Activated CD4-positive, alpha-beta T cell treated with anti-CD3 and anti-CD28 coated beads, Interleukin-2, amount 10 ng/mL, durations not matched to agents 24 days and 14 days (primary cell): ENCODE measurements around the gene ALG2. TPM values are rescaled to one million over a fixed set of nuclear protein-coding genes. Genes with fewer than 3 reads are reported as not detected.

Source experiments
- DNase-seq: peaks from one replicate; pipeline ENCODE4 v3.0.0; 2022
- H3K27ac Mint-ChIP-seq: one replicate; pipeline ENCODE4 v1.8.0; 2022; ENCODE audit warnings: mild to moderate bottlenecking, mixed read lengths
- H3K27me3 Mint-ChIP-seq: one replicate; pipeline ENCODE4 v1.8.0; 2022; ENCODE audit warnings: mixed read lengths
- H3K36me3 Mint-ChIP-seq: one replicate; pipeline ENCODE4 v1.8.0; 2022; ENCODE audit warnings: low read depth, mild to moderate bottlenecking, mixed read lengths
- H3K4me1 Mint-ChIP-seq: one replicate; pipeline ENCODE4 v1.8.0; 2021; ENCODE audit warnings: mixed read lengths
- H3K4me3 Mint-ChIP-seq: one replicate; pipeline ENCODE4 v1.8.0; 2022; ENCODE audit warnings: mild to moderate bottlenecking, moderate library complexity, mixed read lengths
- H3K9me3 Mint-ChIP-seq: one replicate; pipeline ENCODE4 v1.8.0; 2021; ENCODE audit warnings: mixed read lengths
- intact Hi-C: fragments of 100-400 bp; cut with micrococcal nuclease; formaldehyde crosslinking; loops from one replicate; pipeline ENCODE4 v1.15.1; 2023
- total RNA-seq: library from RNA; stranded (reverse); gene quantifications from 2 replicates; pipeline ENCODE4 v1.2.3, GENCODE V29; 2022

ALG2 gene
- total RNA-seq, 1 donor from 2014 or later: 29.2 TPM

DNA sequence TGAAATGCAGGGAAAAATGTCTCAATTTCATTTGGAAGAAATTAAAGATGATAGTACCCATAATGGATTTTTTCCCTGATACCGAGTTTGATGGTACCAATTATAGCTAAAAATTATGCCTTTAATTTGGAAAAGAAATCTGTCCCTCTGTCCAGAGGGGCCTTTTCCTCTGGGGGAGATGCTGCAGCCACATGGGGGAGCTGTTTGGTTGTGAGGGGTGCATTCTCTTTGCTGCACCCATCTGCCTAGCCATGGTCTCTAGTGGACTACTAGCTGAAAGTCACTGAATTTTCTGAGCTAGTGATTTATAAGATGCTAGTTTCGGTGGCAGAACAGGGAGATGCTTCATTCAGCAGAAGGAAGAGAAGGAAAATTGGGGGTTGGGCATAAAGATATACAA is 10.0 kb upstream of the ALG2 start:
- Mint-ChIP-seq H3K9me3 (no peaks in the 10 kb centered on the region), H3K27me3 (no peaks in the 10 kb centered on the region), H3K4me3 (no peak overlapping the region), H3K4me1 (peaks cover 19% of the 10 kb centered on the region), H3K27ac (no peak overlapping the region), H3K36me3 (peaks cover 42% of the 10 kb centered on the region)
- intact Hi-C loops: loop anchor here (5.0 kb wide), 1 partner anchor 36 kb away; no protein-coding TSS in a partner anchor
- DNase-seq: peak; percentile 78

DNA sequence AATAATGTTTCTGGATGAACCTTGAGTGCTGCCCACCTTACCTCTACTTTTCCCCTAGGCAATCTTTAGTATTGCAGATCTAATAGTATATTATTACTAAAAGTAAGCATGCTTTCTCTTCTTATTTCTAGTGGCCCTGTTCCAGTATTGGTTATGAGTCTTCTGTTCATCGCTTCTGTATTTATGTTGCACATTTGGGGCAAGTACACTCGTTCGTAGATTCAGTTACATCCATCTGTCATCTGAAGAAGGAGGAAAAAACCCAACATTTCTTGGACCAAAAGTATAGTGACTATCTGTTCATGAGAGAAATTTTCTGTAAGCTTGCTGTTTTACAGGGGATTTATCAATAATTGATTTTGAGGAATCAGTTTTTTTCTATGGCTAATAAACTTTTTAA is 8.5 kb upstream of the ALG2 start:
- no peaks in the 10 kb centered on the region for H3K27me3 Mint-ChIP-seq
- H3K4me1 Mint-ChIP-seq: peaks cover 15% of the 10 kb centered on the region
- H3K36me3 Mint-ChIP-seq: peaks cover 48% of the 10 kb centered on the region
- H3K4me3 Mint-ChIP-seq: no peak overlapping the region
- no peaks in the 10 kb centered on the region for H3K9me3 Mint-ChIP-seq
- H3K27ac Mint-ChIP-seq: no peak overlapping the region
- DNase-seq: no peak
- intact Hi-C loops: loop anchor here (5.0 kb wide), 1 partner anchor 37 kb away; no protein-coding TSS in a partner anchor

- no peaks in the 10 kb centered on the region for H3K27me3 Mint-ChIP-seq
- H3K9me3 Mint-ChIP-seq: no peaks in the 10 kb centered on the region
- H3K4me3 Mint-ChIP-seq: no peak overlapping the region
- no peak overlapping the region for H3K27ac Mint-ChIP-seq
- peaks cover 55% of the 10 kb centered on the region for H3K36me3 Mint-ChIP-seq
- peaks cover 30% of the 10 kb centered on the region for H3K4me1 Mint-ChIP-seq
- DNase-seq: no peak
- intact Hi-C loops: no loop called here
Observed at GRCh38 chr9:99226054-99226453, 4.3 kb upstream of the ALG2 start.

DNA sequence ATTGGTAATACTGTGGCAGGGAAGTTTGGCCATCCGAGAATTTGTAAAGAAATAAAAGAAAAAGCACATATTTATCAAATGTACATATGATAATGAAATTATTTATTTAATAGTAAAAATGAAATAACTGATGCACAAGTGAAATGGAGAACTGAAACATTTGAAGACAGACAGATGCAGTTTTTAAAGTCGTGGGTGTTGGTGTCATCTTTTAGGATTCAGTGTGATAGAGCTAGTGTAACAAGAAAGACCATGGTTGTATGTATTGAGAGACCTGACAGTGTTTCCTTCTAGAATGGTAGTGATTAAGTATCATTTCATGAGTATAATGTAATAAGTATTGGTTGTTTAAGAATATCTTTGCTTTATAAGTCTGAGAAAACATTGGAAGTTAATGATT is 2.7 kb upstream of the ALG2 start:
- no peaks in the 10 kb centered on the region for H3K27me3 Mint-ChIP-seq
- H3K4me1 Mint-ChIP-seq: peaks cover 43% of the 10 kb centered on the region
- H3K4me3 Mint-ChIP-seq: peak overlapping the region; percentile 97
- DNase-seq: no peak
- no peaks in the 10 kb centered on the region for H3K9me3 Mint-ChIP-seq
- no peak overlapping the region for H3K27ac Mint-ChIP-seq
- peaks cover 53% of the 10 kb centered on the region for H3K36me3 Mint-ChIP-seq
- intact Hi-C loops: loop anchor here (5.0 kb wide), 3 partner anchors 117 to 1128 kb away; partner anchors contain the start of genes ERP44, INVS, TEX10 and TGFBR1

- H3K4me3 Mint-ChIP-seq: peak overlapping the region; percentile 97
- H3K9me3 Mint-ChIP-seq: no peaks in the 10 kb centered on the region
- H3K36me3 Mint-ChIP-seq: peaks cover 54% of the 10 kb centered on the region
- no peaks in the 10 kb centered on the region for H3K27me3 Mint-ChIP-seq
- peak overlapping the region; percentile 99 for H3K27ac Mint-ChIP-seq
- intact Hi-C loops: loop anchor here (1.0 to 5.0 kb wide), 5 partner anchors 32 to 1130 kb away; partner anchors contain the start of genes ERP44, INVS, TEX10 and TGFBR1
- DNase-seq: no peak
- H3K4me1 Mint-ChIP-seq: peaks cover 47% of the 10 kb centered on the region
Observed at GRCh38 chr9:99222416-99223270, 901 bp upstream of the ALG2 start.

DNA sequence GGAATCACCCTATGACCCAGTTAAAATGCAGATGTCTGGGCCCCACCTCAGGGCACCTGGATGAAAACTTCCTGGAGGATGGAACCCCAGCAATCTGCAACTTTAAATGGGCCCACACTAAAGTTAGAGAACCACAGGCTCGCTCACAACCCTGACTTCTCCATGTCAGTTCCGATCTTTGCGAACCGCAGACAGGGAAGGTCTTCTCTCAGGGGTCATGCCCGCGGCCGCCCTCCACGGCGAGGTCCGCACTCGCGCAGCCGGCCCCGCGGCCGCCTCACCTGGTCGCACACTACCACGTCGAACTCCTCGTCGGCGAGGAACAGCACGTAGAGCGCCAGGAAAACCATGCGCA is 499 bp downstream of the ALG2 start:
- Mint-ChIP-seq H3K9me3 (no peaks in the 10 kb centered on the region), H3K36me3 (peaks cover 59% of the 10 kb centered on the region), H3K27ac (peak overlapping the region; percentile 84), H3K4me1 (peaks cover 53% of the 10 kb centered on the region), H3K4me3 (peak overlapping the region; percentile 97), H3K27me3 (no peaks in the 10 kb centered on the region)
- no peak for DNase-seq
- intact Hi-C loops: loop anchor here (1.0 to 5.0 kb wide), 4 partner anchors 37 to 1131 kb away; partner anchors contain the start of genes ERP44, INVS, TEX10 and TGFBR1

- no peaks in the 10 kb centered on the region for H3K9me3 Mint-ChIP-seq
- no peaks in the 10 kb centered on the region for H3K27me3 Mint-ChIP-seq
- intact Hi-C loops: loop anchor here (5.0 kb wide), 3 partner anchors 113 to 1132 kb away; partner anchors contain the start of genes ERP44, INVS, TEX10 and TGFBR1
- peaks cover 63% of the 10 kb centered on the region for H3K36me3 Mint-ChIP-seq
- H3K4me1 Mint-ChIP-seq: peaks cover 48% of the 10 kb centered on the region
- H3K4me3 Mint-ChIP-seq: peak overlapping the region; percentile 66
- no peak for DNase-seq
- no peak overlapping the region for H3K27ac Mint-ChIP-seq
Observed at GRCh38 chr9:99220011-99220410, 1.7 kb downstream of the ALG2 start.

DNA sequence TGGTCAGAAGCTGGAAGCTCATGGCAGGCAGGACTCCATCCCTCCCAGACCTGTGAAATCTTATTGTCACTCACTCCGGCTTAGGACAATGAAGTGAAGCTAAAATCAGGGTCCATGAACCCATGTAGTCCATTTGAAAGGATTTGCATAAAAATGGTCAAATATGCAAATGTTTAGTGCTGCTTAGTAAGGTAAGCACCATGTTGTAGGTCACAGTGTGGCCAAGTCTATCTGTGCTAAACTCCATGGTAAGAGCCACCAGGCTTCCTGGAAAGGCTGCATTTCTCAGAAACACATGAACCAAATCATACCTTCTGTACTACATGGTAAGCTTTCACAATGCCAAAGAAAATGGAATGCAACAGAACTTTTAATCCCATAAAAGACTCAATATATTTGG is 5.7 kb downstream of the ALG2 start:
- intact Hi-C loops: no loop called here
- H3K36me3 Mint-ChIP-seq: peaks cover 45% of the 10 kb centered on the region

GRCh38 chr9:99213197-99213596 is 8.5 kb downstream of the ALG2 start:
- Mint-ChIP-seq H3K4me1 (peaks cover 11% of the 10 kb centered on the region), H3K27me3 (peaks cover 20% of the 10 kb centered on the region), H3K9me3 (peaks cover 4% of the 10 kb centered on the region), H3K36me3 (peaks cover 31% of the 10 kb centered on the region), H3K4me3 (no peak overlapping the region), H3K27ac (no peak overlapping the region)
- intact Hi-C loops: no loop called here
- no peak for DNase-seq

More for the DNA sequence above, 5.7 kb downstream of the ALG2 start:
- H3K4me1 Mint-ChIP-seq: peaks cover 27% of the 10 kb centered on the region
- H3K27me3 Mint-ChIP-seq: peaks cover 1% of the 10 kb centered on the region
- no peak overlapping the region for H3K27ac Mint-ChIP-seq
- no peak for DNase-seq
- no peak overlapping the region for H3K4me3 Mint-ChIP-seq
- no peaks in the 10 kb centered on the region for H3K9me3 Mint-ChIP-seq

- DNase-seq: no peak
- H3K36me3 Mint-ChIP-seq: peaks cover 19% of the 10 kb centered on the region
- no peak overlapping the region for H3K27ac Mint-ChIP-seq
- no peak overlapping the region for H3K4me3 Mint-ChIP-seq
- intact Hi-C loops: no loop called here
- H3K4me1 Mint-ChIP-seq: peaks cover 3% of the 10 kb centered on the region
- peaks cover 6% of the 10 kb centered on the region for H3K9me3 Mint-ChIP-seq
- peaks cover 32% of the 10 kb centered on the region for H3K27me3 Mint-ChIP-seq
Observed at GRCh38 chr9:99211746-99212145, 10.0 kb downstream of the ALG2 start.

- peaks cover 9% of the 10 kb centered on the region for H3K9me3 Mint-ChIP-seq
- no peak for DNase-seq
- peaks cover 39% of the 10 kb centered on the region for H3K27me3 Mint-ChIP-seq
- no peak overlapping the region for H3K4me3 Mint-ChIP-seq
- intact Hi-C loops: no loop called here
- H3K36me3 Mint-ChIP-seq: peaks cover 11% of the 10 kb centered on the region
- no peak overlapping the region for H3K27ac Mint-ChIP-seq
- H3K4me1 Mint-ChIP-seq: peaks cover 2% of the 10 kb centered on the region
Observed at GRCh38 chr9:99210572-99210971, 11.2 kb downstream of the ALG2 start.

- no peak for DNase-seq
- Mint-ChIP-seq H3K27me3 (peaks cover 22% of the 10 kb centered on the region), H3K4me1 (peaks cover 2% of the 10 kb centered on the region), H3K27ac (no peak overlapping the region), H3K9me3 (peaks cover 1% of the 10 kb centered on the region), H3K36me3 (no peaks in the 10 kb centered on the region), H3K4me3 (no peak overlapping the region)
- intact Hi-C loops: no loop called here
Observed at GRCh38 chr9:99201603-99202002, 20.1 kb downstream of the ALG2 start.

DNA sequence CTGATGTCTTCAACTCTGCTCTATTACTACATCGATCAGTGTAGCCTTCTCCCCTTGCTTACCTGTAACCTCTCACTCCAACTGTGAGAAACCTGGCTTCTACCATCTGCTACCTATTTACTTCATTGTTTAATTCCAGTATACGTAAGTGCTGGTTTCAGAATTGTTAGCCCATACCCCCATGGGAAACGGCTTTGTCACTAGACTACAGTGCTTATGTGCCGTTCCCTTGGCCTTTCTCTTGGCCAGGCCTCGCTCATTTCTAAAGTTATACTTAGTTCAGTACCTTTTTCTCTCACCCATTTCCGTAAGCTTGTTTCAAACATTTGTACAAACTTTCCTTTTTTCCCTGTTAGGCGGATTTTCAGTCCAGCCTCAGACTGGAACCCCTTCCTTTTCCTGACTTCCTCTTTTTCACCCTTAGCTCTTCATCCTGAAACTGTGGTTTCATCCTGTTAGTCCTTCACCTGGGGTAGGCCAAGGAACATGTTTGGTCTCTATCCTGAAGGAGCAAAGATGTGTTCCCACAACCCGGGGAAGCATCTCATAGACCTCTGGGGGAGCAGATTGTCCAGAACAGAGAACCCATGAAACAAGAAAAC is 21.7 kb downstream of the ALG2 start:
- Mint-ChIP-seq H3K9me3 (no peaks in the 10 kb centered on the region), H3K27me3 (peaks cover 16% of the 10 kb centered on the region), H3K4me3 (no peak overlapping the region), H3K36me3 (no peaks in the 10 kb centered on the region), H3K27ac (no peak overlapping the region), H3K4me1 (peaks cover 10% of the 10 kb centered on the region)
- DNase-seq: no peak
- intact Hi-C loops: no loop called here

- Mint-ChIP-seq H3K27ac (no peak overlapping the region), H3K27me3 (peaks cover 27% of the 10 kb centered on the region), H3K9me3 (no peaks in the 10 kb centered on the region), H3K4me3 (no peak overlapping the region), H3K36me3 (no peaks in the 10 kb centered on the region), H3K4me1 (peaks cover 16% of the 10 kb centered on the region)
- DNase-seq: no peak
- intact Hi-C loops: no loop called here
Observed at GRCh38 chr9:99197987-99198386, 23.8 kb downstream of the ALG2 start.
